Liver (tissue), 9 donors: ENCODE results near the gene TSPO. TPM values are rescaled to one million over a fixed set of nuclear protein-coding genes. Genes with fewer than 3 reads are reported as not detected.

ENCODE experiments used
- DNase-seq: peaks from one replicate; pipeline ENCODE4 v3.0.0-alpha.2; 2017; ENCODE audit warnings: low spot score
- H3K27ac ChIP-seq, 2 donors: one replicate each; pipeline ENCODE4 v1.7.0; 2013; ENCODE audit warnings: inconsistent platforms in 2 of 2, low read length in 2 of 2, control low read depth in 1 of 2, low read depth in 1 of 2, mild to moderate bottlenecking in 1 of 2
- H3K27me3 ChIP-seq, 4 donors: one replicate each; pipeline versions ENCODE4 v1.6.1 to v1.7.0; 2013; ENCODE audit warnings: low read length in 3 of 4, inconsistent platforms in 1 of 4, mild to moderate bottlenecking in 1 of 4, moderate library complexity in 1 of 4; ENCODE audit not compliant: control insufficient read depth in 4 of 4, insufficient read depth in 4 of 4
- H3K36me3 ChIP-seq, 4 donors: one replicate each; pipeline versions ENCODE4 v1.6.1 to v1.7.0; 2013; ENCODE audit warnings: low read length in 3 of 4, mild to moderate bottlenecking in 3 of 4, low read depth in 1 of 4, moderate library complexity in 1 of 4; ENCODE audit not compliant: control insufficient read depth in 4 of 4, insufficient read depth in 3 of 4
- H3K4me1 ChIP-seq, 4 donors: one replicate each; pipeline versions ENCODE4 v1.6.1 to v1.7.0; 2013; ENCODE audit warnings: low read length in 3 of 4, mild to moderate bottlenecking in 3 of 4, moderate library complexity in 1 of 4; ENCODE audit not compliant: control insufficient read depth in 4 of 4, insufficient read depth in 4 of 4
- H3K4me3 ChIP-seq, 3 donors: one replicate each; pipeline versions ENCODE4 v1.6.1 to v1.7.0; 2013; ENCODE audit warnings: low read length in 3 of 3, control low read depth in 1 of 3, low read depth in 1 of 3, mild to moderate bottlenecking in 1 of 3
- H3K9ac ChIP-seq, 2 donors: one replicate each; pipeline ENCODE4 v1.7.0; 2013; ENCODE audit warnings: low read length in 2 of 2, mild to moderate bottlenecking in 2 of 2, moderate library complexity in 2 of 2, control low read depth in 1 of 2, low read depth in 1 of 2
- H3K9me3 ChIP-seq, 4 donors: one replicate each; pipeline versions ENCODE4 v1.6.1 to v1.7.0; 2013; ENCODE audit warnings: low read length in 3 of 4; ENCODE audit not compliant: control insufficient read depth in 4 of 4
- ATF3 ChIP-seq: IDR thresholded peaks from 2 replicates; pipeline ENCODE4 v1.6.1; 2016; ENCODE audit warnings: antibody characterized with exemption
- CTCF ChIP-seq: fragments of 150-350 bp; IDR thresholded peaks from 2 replicates; pipeline ENCODE4 v1.5.1; 2017; ENCODE audit warnings: improper control_type of control experiment, low read depth, low read length; ENCODE audit not compliant: missing input control
- EGR1 ChIP-seq, 2 donors: IDR thresholded peaks; 2 replicates each; pipeline ENCODE4 v1.6.1; 2016 to 2018; ENCODE audit warnings: antibody characterized with exemption in 2 of 2, low read depth in 2 of 2
- FOXA1 ChIP-seq: IDR thresholded peaks from 2 replicates; pipeline ENCODE4 v1.6.1; 2016; ENCODE audit warnings: antibody characterized with exemption
- GABPA ChIP-seq, 2 donors: IDR thresholded peaks in 1 of 2; conservative IDR thresholded peaks in 1 of 2; 2 replicates each; pipeline ENCODE4 v1.6.1; 2016; ENCODE audit warnings: antibody characterized with exemption in 2 of 2, mild to moderate bottlenecking in 1 of 2, moderate library complexity in 1 of 2
- HNF4A ChIP-seq, 2 donors: conservative IDR thresholded peaks; 2 replicates each; pipeline ENCODE4 v1.6.1; 2016; ENCODE audit warnings: antibody characterized with exemption in 2 of 2, mild to moderate bottlenecking in 2 of 2
- JUND ChIP-seq, 2 donors: IDR thresholded peaks; 2 replicates each; pipeline ENCODE4 v1.6.1; 2016; ENCODE audit warnings: antibody characterized with exemption in 2 of 2
- MAX ChIP-seq: IDR thresholded peaks from 2 replicates; pipeline ENCODE4 v1.6.1; 2016; ENCODE audit warnings: antibody characterized with exemption
- NR2F2 ChIP-seq: IDR thresholded peaks from 2 replicates; pipeline ENCODE4 v1.6.1; 2016; ENCODE audit warnings: antibody characterized with exemption
- RAD21 ChIP-seq, 2 donors: IDR thresholded peaks; 2 replicates each; pipeline ENCODE4 v1.6.1; 2016; ENCODE audit warnings: antibody characterized with exemption in 2 of 2, mild to moderate bottlenecking in 2 of 2
- REST ChIP-seq: IDR thresholded peaks from 2 replicates; pipeline ENCODE4 v1.6.1; 2016; ENCODE audit warnings: antibody characterized with exemption, mild to moderate bottlenecking
- RXRA ChIP-seq, 2 donors: IDR thresholded peaks; 2 replicates each; pipeline ENCODE4 v1.6.1; 2017 to 2018; ENCODE audit warnings: antibody characterized with exemption in 2 of 2, mild to moderate bottlenecking in 1 of 2
- YY1 ChIP-seq: IDR thresholded peaks from 2 replicates; pipeline ENCODE4 v1.6.1; 2016; ENCODE audit warnings: antibody characterized with exemption, mild to moderate bottlenecking
- WGBS: extraction: QIAGEN DNeasy Blood & Tissue Kit; methylation state at CpG from one replicate; pipeline ENCODE4 v1.1.7; 2013; 5-methylcytosine and 5-hydroxymethylcytosine counted together
- polyA plus RNA-seq, 2 donors: library from polyadenylated mRNA; stranded (reverse) in 1 of 2; unstranded in 1 of 2; fragments of 200-250 nt in 1 of 2; fragments of >200 nt in 1 of 2; fragmentation: Nextera tagmentation in 1 of 2; extraction: Ambion mirVana in 1 of 2; gene quantifications; one replicate each; pipeline versions ENCODE4 v1.2.1 to v1.2.3, GENCODE V29; 2013 to 2015
- total RNA-seq, 2 donors: library from RNA; depleted of rRNA; stranded (reverse); fragments of >200 nt; gene quantifications; one replicate each; pipeline ENCODE4 v1.2.3, GENCODE V29; 2014
- donor health status: healthy.
- donor health status: healthy.
- donor health status: healthy.
- donor health status: healthy.
- donor health status: healthy.

TSPO gene
- total and polyA plus RNA-seq, 4 donors: 27.6 to 61.9 (median 40.2) TPM

GRCh38 chr22:43169310-43170130 is 18.2 kb downstream of the TSPO start:
- Histone ChIP-seq H3K27ac (no peak overlapping the region), H3K9ac (no peak overlapping the region), H3K27me3 (no peaks in the 10 kb centered on the region), H3K9me3 (no peaks in the 10 kb centered on the region), H3K36me3 (peaks cover 12 to 49% (median 17%) of the 10 kb centered on the region in 4 donors), H3K4me3 (no peak overlapping the region), H3K4me1 (no peaks in the 10 kb centered on the region)
- no peak for DNase-seq
- WGBS: 90% methylated on average over 23 of the region's 23 CpGs
- TF ChIP-seq CTCF: no peak
- no peak for TF ChIP-seq JUND (IDR thresholded peaks at IDR 0.05)
- TF ChIP-seq GABPA (IDR thresholded peaks at IDR 0.05 in 1 of 2, conservative IDR thresholded peaks at IDR 0.05 in 1 of 2): no peak
- no peak for TF ChIP-seq MAX

- Histone ChIP-seq H3K27me3 (no peaks in the 10 kb centered on the region), H3K9me3 (no peaks in the 10 kb centered on the region), H3K27ac (no peak overlapping the region), H3K36me3 (peaks cover 14 to 54% (median 19%) of the 10 kb centered on the region in 4 donors), H3K9ac (no peak overlapping the region), H3K4me1 (no peaks in the 10 kb centered on the region), H3K4me3 (no peak overlapping the region)
- TF ChIP-seq YY1 (no peak), NR2F2 (no peak), GABPA (IDR thresholded peaks at IDR 0.05 in 1 of 2, conservative IDR thresholded peaks at IDR 0.05 in 1 of 2) (no peak)
- DNase-seq: no peak
- 96% methylated on average over 9 of the region's 9 CpGs for WGBS
Observed at GRCh38 chr22:43170131-43170480, 18.7 kb downstream of the TSPO start.

- Histone ChIP-seq H3K4me3 (no peak overlapping the region), H3K9me3 (no peaks in the 10 kb centered on the region), H3K27ac (no peak overlapping the region), H3K9ac (no peak overlapping the region), H3K27me3 (no peaks in the 10 kb centered on the region), H3K36me3 (peaks cover 14 to 61% (median 19%) of the 10 kb centered on the region in 4 donors), H3K4me1 (no peaks in the 10 kb centered on the region)
- WGBS: 84% methylated on average over 14 of the region's 14 CpGs
- no peak for DNase-seq
- TF ChIP-seq RXRA (IDR thresholded peaks at IDR 0.05): no peak
- TF ChIP-seq RAD21 (IDR thresholded peaks at IDR 0.05): no peak
- TF ChIP-seq CTCF: no peak
- no peak for TF ChIP-seq ATF3
- no peak for TF ChIP-seq MAX
- TF ChIP-seq FOXA1: no peak
- no peak for TF ChIP-seq REST
- no peak for TF ChIP-seq EGR1 (IDR thresholded peaks at IDR 0.05; ENCODE audit: low read depth in 2 of 2)
- no peak for TF ChIP-seq NR2F2
- TF ChIP-seq HNF4A (conservative IDR thresholded peaks at IDR 0.05): no peak
- TF ChIP-seq JUND (IDR thresholded peaks at IDR 0.05): no peak
Observed at GRCh38 chr22:43171019-43171491, 19.7 kb downstream of the TSPO start.
